DMS79 (cell line): ENCODE measurements around the gene RAET1G.
A peak's percentile ranks its signal among the peaks of the same experiment; 100 is the strongest.
"Not testable (repeated sequence)": the region's sequence is repeated elsewhere in the genome, so short reads cannot be mapped to it uniquely, and the experiment has no call there.

Experiments
- DNase-seq: peaks from one replicate; lab custom pipeline; 2025; lab: John Stamatoyannopoulos, UW

The RAET1G gene

DNA sequence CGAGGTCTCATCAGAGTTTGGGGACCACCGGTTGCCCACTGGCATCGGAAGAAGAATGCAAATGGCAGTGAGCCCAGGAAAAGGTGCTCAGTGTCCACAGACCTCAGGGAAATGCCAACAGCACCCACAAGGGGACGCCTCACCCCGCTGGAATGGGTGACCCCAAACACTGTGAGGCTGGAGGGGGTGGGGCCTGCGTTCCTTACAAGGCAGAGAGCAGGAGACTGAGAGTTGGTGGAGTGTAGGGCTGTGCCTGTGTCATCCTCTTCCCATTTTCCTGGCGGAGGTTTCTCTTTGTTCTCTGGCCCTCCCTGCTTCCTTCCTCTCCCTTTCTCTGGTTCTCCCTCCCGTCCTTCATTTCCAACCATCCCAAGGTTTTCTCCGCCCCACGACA, 31.0 kb upstream of the RAET1G start:
- not testable (repeated sequence) for DNase-seq

DNA sequence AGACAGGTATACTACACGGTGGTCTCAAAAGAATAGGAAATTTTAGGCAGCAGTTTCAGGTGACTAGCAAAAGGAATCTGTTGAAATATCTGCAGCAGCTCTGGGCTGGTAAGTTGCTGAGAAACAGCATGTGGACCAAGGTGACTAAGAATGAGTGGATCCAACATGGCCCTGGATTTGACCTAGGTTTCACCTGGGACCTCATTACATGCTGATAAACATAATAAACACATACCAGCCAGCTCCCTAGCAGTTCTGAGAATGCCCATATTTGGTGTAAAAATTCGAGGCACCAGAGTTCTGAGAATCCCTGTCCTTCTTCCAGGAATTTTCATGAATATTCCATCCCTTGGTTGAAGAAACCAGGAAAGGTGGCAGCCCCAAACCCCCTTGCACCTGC, 30.5 kb upstream of the RAET1G start:
- not testable (repeated sequence) for DNase-seq

DNA sequence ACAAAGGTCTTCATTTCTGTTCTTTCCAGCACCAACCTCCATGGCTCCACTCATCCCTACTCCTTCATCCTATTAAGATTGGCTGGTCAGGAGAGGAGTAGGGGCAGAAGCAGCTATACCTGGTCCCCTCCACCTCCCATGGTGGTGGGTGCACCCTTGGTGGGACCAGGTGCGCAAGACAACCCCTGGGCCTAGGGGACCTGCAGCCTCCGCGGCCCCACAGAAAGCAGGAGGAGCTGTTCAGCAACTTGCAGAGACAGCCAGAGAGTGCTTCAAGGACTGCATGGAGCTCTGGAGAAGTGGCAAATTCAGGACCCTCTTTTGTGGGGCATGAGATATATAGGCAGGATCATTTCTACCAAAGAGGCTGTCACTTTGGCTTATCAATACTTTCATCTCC, 28.7 kb upstream of the RAET1G start:
- no peak for DNase-seq

DNA sequence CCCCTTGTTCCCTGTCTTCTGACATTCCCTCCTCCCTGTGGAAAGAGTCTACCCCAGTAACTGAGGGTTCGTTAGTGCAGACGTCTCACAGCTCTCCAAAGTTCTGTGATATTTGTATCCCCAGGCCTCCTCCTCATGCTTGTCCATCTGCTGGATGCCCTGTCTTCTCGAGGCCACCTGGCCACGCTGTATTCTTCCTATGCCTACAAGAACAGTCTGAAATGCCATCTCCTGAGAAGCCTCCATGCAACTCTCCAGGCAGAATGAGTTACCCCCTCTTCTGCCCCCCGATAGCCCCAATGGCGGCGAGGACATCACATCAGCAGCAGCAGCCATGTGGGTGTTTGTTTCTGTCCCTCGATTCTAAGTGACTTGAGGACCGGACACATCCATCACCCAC, 28.2 kb upstream of the RAET1G start:
- no peak for DNase-seq

DNA sequence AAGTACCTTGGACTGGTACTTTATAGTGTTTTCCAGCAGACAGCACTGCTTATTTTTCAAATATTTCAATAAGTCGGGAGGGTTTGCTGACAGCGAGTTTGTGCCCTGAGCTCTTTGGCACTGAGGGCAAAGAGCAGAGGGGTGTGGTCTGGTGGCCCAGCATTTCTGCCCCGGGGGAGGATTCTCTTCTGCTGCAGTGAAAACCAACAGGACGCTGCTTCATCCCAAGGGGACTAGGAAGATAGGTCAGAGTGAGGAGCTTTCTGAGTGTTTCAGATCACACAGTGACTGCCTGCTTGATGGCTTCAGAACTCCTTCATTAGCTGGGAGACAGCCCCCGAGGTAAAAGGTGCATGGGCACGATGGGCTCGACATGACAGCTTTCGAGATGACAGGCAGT, 27.5 kb upstream of the RAET1G start:
- no peak for DNase-seq

DNA sequence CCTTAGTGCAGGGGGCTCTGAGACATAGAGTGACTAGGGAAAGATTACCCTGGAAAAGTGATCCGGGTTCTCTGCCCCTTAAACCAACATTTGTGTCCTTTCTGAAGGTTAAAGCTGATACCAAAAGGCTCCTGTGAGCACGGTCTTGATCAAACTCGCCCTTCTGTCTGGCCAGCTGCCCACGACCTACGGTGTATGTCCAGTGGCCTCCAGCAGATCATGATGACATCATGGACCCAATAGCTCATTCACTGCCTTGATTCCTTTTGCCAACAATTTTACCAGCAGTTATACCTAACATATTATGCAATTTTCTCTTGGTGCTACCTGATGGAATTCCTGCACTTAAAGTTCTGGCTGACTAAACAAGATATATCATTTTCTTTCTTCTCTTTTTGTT, 25.7 kb upstream of the RAET1G start:
- DNase-seq, result no peak

DNA sequence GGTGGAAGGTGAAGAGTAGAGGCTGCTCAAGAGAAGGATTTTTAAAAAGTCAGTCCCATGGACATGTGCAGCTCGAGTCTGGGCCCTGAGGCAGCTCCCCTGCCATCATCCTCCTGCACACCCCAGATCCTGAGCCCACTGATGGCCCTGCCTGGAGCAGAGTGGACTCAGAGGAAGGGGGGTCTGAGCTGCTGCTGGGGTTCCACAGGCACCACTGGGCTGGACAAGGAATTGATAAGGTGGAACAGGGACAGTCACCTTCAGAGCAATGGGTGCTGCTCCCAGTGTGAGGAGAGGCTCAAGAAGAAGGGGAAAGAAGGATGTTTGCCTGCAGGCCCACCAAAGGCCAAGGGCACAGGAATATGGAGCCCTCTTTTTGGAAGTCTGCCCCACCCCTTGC, 25.1 kb upstream of the RAET1G start:
- DNase-seq, result no peak

DNA sequence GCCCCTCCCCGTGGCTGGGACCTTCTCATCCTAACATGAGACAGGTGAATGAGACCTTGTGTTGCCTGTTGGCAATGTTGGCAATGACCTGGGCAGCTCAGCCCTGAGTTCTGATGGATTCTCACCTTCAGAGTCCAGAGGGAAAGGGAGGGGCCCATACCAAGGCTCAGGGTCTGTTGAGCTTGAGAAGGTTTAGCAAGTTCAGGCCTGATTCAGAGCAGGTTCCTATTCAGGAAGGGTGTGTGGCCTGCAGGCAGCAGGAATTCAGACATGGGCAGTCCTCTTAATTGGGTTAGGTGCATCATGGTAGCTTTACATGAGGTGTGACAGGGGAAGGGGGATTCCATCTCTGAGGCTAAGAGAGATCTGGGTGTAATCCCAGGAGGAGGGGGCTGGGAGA, 24.6 kb upstream of the RAET1G start:
- DNase-seq, result not testable (repeated sequence)

DNA sequence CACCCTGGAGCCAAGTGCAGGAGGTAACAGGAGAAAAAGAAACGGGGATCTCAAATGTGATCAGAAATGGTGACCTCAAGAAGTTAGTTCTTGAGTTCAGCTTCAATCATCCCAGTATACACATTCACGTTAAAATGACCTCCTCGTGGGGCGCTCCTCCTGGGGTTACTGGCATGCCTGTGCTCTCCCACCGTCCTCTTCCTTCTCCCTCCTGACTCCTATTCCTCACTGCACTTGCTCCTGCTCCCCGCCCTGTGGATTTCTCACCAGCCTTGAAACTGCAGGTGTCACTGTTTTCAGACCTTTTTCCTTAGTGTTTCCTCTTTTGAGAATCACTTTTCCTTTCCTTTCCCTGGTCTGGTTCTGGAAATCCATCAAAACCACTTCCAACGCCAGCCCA, 23.7 kb upstream of the RAET1G start:
- not testable (repeated sequence) for DNase-seq

DNA sequence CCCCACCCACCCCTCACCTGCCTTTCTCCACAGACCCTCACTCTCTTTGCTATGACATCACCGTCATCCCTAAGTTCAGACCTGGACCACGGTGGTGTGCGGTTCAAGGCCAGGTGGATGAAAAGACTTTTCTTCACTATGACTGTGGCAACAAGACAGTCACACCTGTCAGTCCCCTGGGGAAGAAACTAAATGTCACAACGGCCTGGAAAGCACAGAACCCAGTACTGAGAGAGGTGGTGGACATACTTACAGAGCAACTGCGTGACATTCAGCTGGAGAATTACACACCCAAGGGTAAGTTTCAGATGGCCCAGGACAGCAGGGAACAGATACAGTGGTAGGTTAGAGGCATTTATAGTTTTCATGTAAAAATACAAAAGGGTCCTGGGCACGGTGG, 22.4 kb upstream of the RAET1G start:
- DNase-seq, result not testable (repeated sequence)

DNA sequence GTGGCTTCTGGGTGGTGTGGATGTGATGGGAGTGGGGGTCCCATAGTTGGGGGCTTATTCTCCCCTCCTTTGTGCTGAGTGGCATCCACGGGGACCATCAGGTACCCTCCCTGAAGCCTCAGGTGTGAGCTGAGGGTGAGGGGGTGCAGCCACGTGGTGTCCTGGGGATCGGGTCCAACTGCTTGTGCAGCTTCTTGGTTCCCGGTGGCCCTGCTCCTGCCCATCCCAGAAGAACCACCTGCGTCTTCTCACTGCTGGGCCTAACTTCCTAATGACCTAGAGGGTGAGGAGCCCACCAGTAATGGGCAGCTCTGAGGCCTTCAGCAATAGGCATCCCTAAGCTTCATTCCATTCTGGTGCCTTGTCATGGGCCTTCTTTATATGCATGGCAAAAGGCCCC, 20.4 kb upstream of the RAET1G start:
- not testable (repeated sequence) for DNase-seq

DNA sequence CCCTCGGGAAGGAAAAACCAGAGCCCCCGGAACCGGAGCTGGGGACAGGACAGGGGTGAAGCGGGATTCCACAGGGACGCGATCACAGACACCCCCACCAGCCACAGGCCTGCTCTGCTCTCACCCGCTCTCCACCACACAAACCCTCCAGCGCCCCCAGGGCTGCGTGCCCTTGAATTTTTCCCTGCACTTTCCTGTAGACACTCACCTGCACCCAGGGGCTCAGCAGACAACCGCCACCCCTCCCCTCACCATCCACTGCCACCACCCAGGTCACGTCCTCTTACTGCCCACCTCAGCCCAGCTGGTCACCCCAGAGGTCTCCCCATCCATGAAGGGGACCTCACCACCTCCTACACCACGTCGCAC, 19.5 kb upstream of the RAET1G start:
- no peak for DNase-seq

DNA sequence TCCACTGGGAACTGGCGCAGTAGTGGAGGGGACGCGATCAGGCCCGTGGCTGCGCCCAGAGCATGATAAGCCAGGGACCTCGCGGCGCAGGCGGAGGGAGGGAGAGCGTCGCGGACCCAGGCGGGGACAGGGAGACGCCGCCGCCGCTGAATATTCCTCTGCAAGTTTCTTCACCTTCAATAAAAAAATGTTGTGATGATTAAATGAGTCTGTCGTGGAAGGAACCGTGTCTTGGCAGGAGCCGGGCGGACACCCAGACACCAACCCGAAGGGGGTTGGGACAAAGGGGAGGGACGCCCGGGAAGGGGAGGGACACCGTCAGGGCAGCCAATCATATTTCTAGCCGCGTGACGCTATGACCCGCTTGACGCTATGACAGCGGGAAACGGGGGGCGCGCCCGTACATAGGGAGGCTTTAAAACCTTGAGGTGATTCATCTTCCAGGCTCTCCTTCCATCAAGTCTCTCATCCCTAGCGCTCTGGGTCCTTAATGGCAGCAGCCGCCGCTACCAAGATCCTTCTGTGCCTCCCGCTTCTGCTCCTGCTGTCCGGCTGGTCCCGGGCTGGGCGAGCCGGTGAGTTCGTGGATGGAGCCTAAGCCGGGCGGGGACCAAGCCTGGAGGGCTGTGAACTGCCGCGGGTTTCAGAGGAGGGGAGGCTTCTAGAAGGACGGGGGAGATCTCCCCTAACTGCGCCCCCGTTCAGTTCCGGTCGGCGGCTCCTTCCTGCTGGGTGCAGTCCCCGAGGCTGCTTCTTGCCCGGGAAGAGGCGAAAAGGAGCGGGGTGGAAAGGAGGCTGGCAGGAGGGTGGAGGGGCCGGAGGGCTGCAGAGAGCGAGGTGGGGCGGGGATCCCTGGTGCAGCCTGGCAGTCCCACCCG, 18.9 kb upstream of the RAET1G start, which contains the start of gene ULBP2:
TSS of gene ULBP2 (plus strand) at position 432 of the 878 bp plus-strand sequence. CDS start at position 491, 59 bp downstream.
- peak; percentile 70 for DNase-seq

DNA sequence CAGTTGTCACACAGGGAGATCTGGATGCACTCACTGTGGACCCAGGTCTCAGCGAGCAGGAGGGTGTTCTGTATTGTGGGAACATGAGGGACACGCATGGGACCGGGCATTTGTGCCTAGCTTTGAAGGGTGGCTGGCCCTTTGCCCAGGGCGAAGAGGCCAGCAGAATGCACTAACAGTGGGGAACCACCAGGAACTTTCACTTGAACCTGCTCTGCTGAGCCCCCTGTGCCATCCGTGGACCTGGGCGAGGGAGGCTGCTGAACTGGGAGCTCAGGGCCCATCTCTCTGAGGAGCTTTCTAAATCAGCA, 17.7 kb upstream of the RAET1G start:
- no peak for DNase-seq

DNA sequence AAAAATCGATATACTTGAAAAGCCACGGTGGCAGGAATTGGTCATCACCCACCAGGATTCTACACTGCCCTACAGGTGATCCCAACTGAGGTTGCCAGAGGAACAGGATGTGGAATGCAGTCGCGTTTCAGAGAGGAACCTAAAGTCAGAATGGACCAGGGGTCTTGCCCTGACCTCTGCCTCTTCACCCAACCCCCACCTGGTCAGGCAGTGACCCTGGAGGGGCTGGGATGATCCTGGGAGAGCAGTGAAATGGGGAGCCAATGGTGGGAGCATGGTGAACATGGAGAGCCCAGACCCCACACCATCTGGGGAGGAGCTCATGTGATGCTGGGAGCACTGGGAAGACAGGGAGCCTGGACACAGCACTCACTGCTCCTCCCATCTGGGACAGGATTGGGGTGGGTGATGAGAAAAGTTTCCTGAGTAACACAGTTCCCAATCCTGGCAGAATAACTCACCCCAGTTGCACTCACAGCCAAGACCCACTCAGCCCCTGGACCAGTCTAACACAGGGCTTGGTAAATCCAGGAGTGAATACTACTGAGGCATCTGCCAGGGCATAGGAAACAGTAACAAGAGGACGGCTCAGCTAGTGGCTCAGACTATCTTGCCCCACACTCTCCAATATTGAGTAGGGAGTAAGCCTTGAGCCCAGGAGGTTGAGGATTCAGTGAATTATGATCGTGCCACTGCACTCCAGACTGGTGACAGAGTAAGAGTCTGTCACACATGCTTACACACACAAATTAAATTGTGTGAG, 17.2 kb upstream of the RAET1G start:
- DNase-seq, result no peak

DNA sequence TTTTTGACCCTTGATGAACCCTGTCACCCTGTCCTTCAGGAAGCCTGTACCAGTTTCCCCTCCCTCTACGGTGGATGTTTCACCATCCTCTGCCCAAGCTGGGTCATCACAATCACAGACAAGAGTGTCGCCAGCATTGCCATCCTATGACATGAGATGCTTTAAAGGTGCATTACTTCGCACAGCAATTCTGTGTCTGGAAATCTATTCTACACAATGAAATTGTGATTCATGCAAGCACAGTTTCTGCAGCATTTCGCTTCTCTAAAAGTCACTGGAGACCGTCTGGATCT, 16.4 kb upstream of the RAET1G start:
- DNase-seq, result no peak

DNA sequence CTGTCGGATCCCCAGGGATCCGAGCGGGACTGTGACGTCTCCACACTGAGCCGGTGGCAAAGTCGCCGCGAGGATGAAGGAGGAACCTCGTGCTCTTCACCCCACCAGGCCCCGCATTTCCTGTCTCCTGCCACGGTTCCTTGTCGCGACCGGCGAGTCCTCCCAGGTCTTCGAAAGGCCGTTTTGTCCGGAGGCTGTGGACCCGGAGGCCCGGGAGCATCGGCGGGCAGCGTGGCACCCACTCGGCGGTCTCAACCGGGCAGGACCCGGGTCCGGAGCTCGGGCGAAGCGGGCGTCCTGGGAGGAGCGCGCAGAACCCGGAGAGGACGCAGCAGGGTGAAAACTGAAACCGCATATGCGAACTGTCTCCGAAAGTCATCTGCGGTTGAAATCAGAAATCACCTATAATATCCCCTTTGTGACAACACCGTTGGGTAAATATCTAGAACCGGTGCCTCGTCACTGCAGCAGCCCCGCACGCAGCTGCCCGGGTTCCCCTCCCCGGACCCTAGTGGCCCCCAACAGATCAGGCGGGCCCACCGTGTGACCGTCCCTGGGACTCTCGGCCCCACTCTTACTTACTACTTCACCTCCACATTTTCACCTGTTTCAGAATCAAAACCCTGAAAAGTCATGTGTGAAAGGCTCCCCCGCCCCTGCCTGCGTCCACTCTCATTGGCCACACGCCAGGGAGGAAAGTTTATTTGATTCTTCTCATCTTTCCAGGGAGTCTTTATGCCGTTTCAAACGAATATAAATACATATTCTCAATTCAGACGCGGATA, 15.8 kb upstream of the RAET1G start:
- no peak for DNase-seq

DNA sequence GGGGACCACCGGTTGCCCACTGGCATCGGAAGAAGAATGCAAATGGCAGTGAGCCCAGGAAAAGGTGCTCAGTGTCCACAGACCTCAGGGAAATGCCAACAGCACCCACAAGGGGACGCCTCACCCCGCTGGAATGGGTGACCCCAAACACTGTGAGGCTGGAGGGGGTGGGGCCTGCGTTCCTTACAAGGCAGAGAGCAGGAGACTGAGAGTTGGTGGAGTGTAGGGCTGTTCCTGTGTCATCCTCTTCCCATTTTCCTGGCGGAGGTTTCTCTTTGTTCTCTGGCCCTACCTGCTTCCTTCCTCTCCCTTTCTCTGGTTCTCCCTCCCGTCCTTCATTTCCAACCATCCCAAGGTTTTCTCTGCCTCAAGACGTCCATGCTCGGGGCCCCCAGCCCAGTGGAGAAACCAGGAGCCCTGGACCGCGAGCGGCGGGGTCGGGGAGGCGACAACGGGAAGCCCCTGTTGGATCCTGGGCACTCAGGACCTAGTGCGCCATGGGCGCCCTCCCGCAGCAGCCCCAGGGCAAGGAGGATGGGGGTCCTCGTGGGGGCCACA, 15.2 kb upstream of the RAET1G start:
- DNase-seq, result not testable (repeated sequence)

DNA sequence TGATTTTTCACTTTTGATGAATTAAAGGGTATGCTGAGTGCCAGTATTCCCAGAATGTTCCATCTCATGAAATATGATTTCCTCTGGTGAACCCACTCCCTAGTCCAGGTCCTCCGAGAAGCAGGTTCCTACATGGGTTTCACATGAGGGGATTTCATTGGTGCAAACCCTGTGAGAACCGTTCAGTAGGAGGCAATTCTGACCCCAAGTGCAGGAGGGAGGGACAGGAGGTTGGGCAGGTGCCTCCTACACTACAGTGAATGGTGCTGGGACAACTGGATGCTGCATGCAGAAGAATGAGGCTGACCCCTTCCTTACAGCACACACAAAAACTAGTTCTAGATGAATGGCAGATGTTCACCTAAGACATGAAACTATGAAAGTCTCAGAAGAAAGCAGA, 13.8 kb upstream of the RAET1G start:
- no peak for DNase-seq

DNA sequence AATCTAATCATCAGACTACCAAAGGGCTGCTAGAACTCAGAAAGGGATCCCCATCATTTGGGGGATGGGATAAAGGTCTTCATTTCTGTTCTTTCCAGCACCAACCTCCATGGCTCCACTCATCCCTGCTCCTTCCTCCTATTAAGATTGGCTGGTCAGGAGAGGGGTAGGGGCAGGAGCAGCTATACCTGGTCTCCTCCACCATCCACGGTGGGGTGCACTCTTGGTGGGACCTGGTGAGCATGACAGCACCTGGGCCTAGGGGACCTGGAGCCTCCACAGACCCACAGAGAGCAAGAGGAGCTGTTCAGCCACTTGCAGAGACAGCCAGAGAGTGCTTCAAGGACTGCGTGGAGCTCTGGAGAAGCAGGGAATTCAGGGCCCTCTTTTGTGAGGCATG, 12.7 kb upstream of the RAET1G start:
- no peak for DNase-seq

DNA sequence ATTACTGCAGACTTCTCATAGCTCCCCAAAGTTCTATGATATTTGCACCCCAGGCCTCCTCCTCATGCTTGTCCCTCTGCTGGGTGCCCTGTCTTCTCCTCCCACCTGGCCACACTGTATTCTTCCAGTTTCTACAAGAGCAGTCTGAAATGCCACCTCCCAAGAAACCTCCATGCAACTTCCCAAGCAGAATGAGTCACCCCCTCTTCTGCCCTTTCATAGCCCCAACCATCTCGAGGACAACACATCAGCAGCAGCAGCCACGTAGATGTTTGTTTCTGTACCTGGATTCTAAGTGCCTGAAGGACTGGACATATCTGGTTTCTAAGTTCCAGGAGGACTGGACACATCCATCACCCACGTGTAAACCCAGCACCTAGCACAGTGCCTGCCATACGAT, 12.3 kb upstream of the RAET1G start:
- DNase-seq, result no peak
